ENCODE measurements around the gene SUFU.

- TF ChIP-seq POLR2A (IDR thresholded peaks at IDR 0.05; ENCODE audit: low read length) (no peak), GATA1 (IDR thresholded peaks at IDR 0.05; ENCODE audit: low read depth, low read length) (no peak)
Observed at GRCh38 chr10:102593074-102593803, 89.5 kb downstream of the SUFU start.

All from erythroblast (primary cell).